GM12878 (cell line): ENCODE results near the gene HNMT. TPM values are rescaled to one million over a fixed set of nuclear protein-coding genes. Genes with fewer than 3 reads are reported as not detected.

Experiments used
- ATAC-seq: fragments of 200-7000 bp; cut with Tn5 transposase; 3 replicates; pipeline ENCODE4 v1.9.1; 2020; ENCODE audit warnings: mild to moderate bottlenecking, moderate library complexity
- BruUV-seq: library from RNA; stranded (reverse); fragments of 400-500 nt; replicated peaks from 2 replicates; lab custom pipeline; 2021; lab: Mats Ljungman, UMichigan
- CTCF ChIA-PET: fragments of 300-600 bp; sonication (Branson Sonifier 250); formaldehyde crosslinking; extraction: SDS; loops from one replicate; lab custom pipeline; 2021; ENCODE audit warnings: inconsistent platforms; lab: Yijun Ruan, JAX
- POLR2A ChIA-PET: fragments of 350-600 bp; formaldehyde crosslinking; extraction: SDS; loops from one replicate; lab custom pipeline; 2021; ENCODE audit warnings: inconsistent platforms; lab: Charles Lee
- RAD21 ChIA-PET: fragments of 300-600 bp; sonication (Branson Sonifier 250); formaldehyde crosslinking; loops from one replicate; lab custom pipeline; 2023; ENCODE audit warnings: antibody characterized with exemption; ENCODE audit not compliant: unreplicated experiment; lab: Charles Lee
- SMC1A ChIA-PET: fragments of 300-600 bp; sonication (Branson Sonifier 250); formaldehyde crosslinking; loops from one replicate; lab custom pipeline; 2023; ENCODE audit not compliant: unreplicated experiment, uncharacterized antibody; lab: Charles Lee
- DNase-seq: peaks from one replicate; pipeline ENCODE4 v3.0.0-alpha.2; 2011; ENCODE audit warnings: low read depth, low spot score
- FAIRE-seq: peaks from 3 replicates; lab custom pipeline; 2011; peaks lifted over from hg19 to GRCh38; lab: Jason Lieb, UNC
- H2AFZ ChIP-seq: 2 replicates; pipeline ENCODE4 v1.6.0; 2011; ENCODE audit warnings: low read depth, low read length, control low read depth; ENCODE audit not compliant: control insufficient read depth
- H3K27ac ChIP-seq: 2 replicates; pipeline ENCODE4 v1.5.1; 2011; ENCODE audit warnings: control low read depth; ENCODE audit not compliant: control insufficient read depth, insufficient read depth
- H3K27me3 ChIP-seq, 2 experiments: replicated peaks in 1 of 2; 2 replicates each; pipeline versions ENCODE4 v1.6.0 to v1.6.1; 2011; ENCODE audit warnings: low read length in 1 of 2; ENCODE audit not compliant: control insufficient read depth in 2 of 2, insufficient read depth in 2 of 2
- H3K36me3 ChIP-seq, 2 experiments: 2 replicates each; pipeline ENCODE4 v1.5.1; 2011; ENCODE audit warnings: low read length in 1 of 2; ENCODE audit not compliant: control insufficient read depth in 2 of 2, insufficient read depth in 2 of 2
- H3K4me1 ChIP-seq: 2 replicates; pipeline ENCODE4 v1.6.1; 2011; ENCODE audit warnings: mild to moderate bottlenecking, low read length, moderate library complexity, mixed read lengths; ENCODE audit not compliant: control insufficient read depth, insufficient read depth
- H3K4me2 ChIP-seq: 2 replicates; pipeline ENCODE4 v1.6.0; 2011; ENCODE audit warnings: control low read depth; ENCODE audit not compliant: control insufficient read depth, insufficient read depth
- H3K4me3 ChIP-seq: fragments of 200-600 bp; sonication (generic); 2 replicates; pipeline ENCODE4 v1.5.1; 2016
- H3K79me2 ChIP-seq: 2 replicates; pipeline ENCODE4 v1.6.0; 2011; ENCODE audit warnings: low read length; ENCODE audit not compliant: control insufficient read depth, insufficient read depth
- H3K9ac ChIP-seq: 2 replicates; pipeline ENCODE4 v1.8.0; 2011; ENCODE audit warnings: low read length, control low read depth, mixed read lengths; ENCODE audit not compliant: control insufficient read depth, insufficient read depth
- H3K9me3 ChIP-seq: replicated peaks from 3 replicates; pipeline ENCODE4 v1.5.1; 2011; ENCODE audit warnings: mild to moderate bottlenecking, low read length; ENCODE audit not compliant: control insufficient read depth, insufficient read depth
- H4K20me1 ChIP-seq: 2 replicates; pipeline ENCODE4 v1.6.0; 2011; ENCODE audit not compliant: control insufficient read depth, insufficient read depth
- CEBPB ChIP-seq, 2 experiments: fragments of 150-350 bp in 1 of 2; IDR thresholded peaks; 2 replicates each; pipeline ENCODE4 v1.6.1; 2012 to 2014; ENCODE audit warnings: low read depth in 2 of 2, low read length in 2 of 2, borderline replicate concordance in 1 of 2, inconsistent platforms in 1 of 2
- E4F1 ChIP-seq: fragments of 450-650 bp; IDR thresholded peaks from 2 replicates; pipeline ENCODE4 v1.6.1; 2018; ENCODE audit warnings: borderline replicate concordance, mild to moderate bottlenecking; ENCODE audit not compliant: partially characterized antibody
- IRF5 ChIP-seq: fragments of 450-650 bp; IDR thresholded peaks from 2 replicates; pipeline ENCODE4 v1.6.1; 2017; ENCODE audit warnings: borderline replicate concordance
- JUND ChIP-seq: IDR thresholded peaks from 2 replicates; pipeline ENCODE4 v1.6.1; 2012; ENCODE audit warnings: low read depth, mild to moderate bottlenecking, low read length, improper control_type of control experiment, moderate library complexity
- MLLT1 ChIP-seq: fragments of 450-650 bp; IDR thresholded peaks from 2 replicates; pipeline ENCODE4 v1.6.1; 2016; ENCODE audit warnings: mild to moderate bottlenecking
- MYB ChIP-seq: fragments of 150-350 bp; IDR thresholded peaks from 2 replicates; pipeline ENCODE4 v1.6.1; 2014; ENCODE audit warnings: mild to moderate bottlenecking, low read depth, low read length, borderline replicate concordance
- TBL1XR1 ChIP-seq: IDR thresholded peaks from 2 replicates; pipeline ENCODE4 v1.6.1; 2012; ENCODE audit warnings: low read depth, low read length, improper control_type of control experiment
- ZBTB33 ChIP-seq: fragments of 450-650 bp; IDR thresholded peaks from 2 replicates; pipeline ENCODE4 v1.6.1; 2017; ENCODE audit warnings: mild to moderate bottlenecking
- ZSCAN29 ChIP-seq: fragments of 450-650 bp; IDR thresholded peaks from 2 replicates; pipeline ENCODE4 v1.6.1; 2017; ENCODE audit warnings: mild to moderate bottlenecking, moderate library complexity
- WGBS: methylation state at CpG from one replicate; pipeline ENCODE4 v1.1.6; 2016; ENCODE audit warnings: low lambda C conversion rate; ENCODE audit not compliant: insufficient replicate concordance, insufficient coverage; ENCODE audit errors: missing lambda C conversion rate; 5-methylcytosine and 5-hydroxymethylcytosine counted together
- in situ Hi-C: fragments of 300-500 bp; cut with MboI; formaldehyde crosslinking; loops from 9 replicates; pipeline ENCODE4 v1.14.3; 2018; ENCODE audit warnings: mixed read lengths
- intact Hi-C: fragments of 100-400 bp; cut with micrococcal nuclease; formaldehyde crosslinking; loops from one replicate; pipeline ENCODE4 v1.14.2; 2022; ENCODE audit not compliant: unreplicated experiment
- polyA plus RNA-seq, 11 experiments: library from polyadenylated mRNA; depleted of rRNA in 4 of 11; unstranded in 6 of 11; stranded (reverse) in 5 of 11; fragments of >200 nt; fragmentation: Nextera tagmentation in 4 of 11; fragmentation: Illumina TruSeq in 1 of 11; extraction: Ambion mirVana in 4 of 11; extraction: Trizol in 1 of 11; gene quantifications; 1 replicate in 1 of 11; 2 replicates in 10 of 11; pipeline versions ENCODE4 v1.2.1 to v1.2.3, GENCODE V29; 2011 to 2016; ENCODE audit warnings: inconsistent platforms in 2 of 11, missing spikeins in 2 of 11, low read depth in 1 of 11
- total RNA-seq, 4 experiments: library from RNA; depleted of rRNA in 3 of 4; stranded (reverse); fragments of >200 nt in 3 of 4; fragmentation: Illumina TruSeq in 1 of 4; extraction: Trizol in 1 of 4; gene quantifications; 2 replicates each; pipeline versions ENCODE4 v1.2.1 to v1.2.3, GENCODE V29; 2013 to 2021

The HNMT gene
- total and polyA plus RNA-seq, 10 of the 15 experiments (the other 5 are each of a cell fraction or from before 2014, with no cell fraction given): not detected

GRCh38 chr2:137928547-137929518, 35.4 kb upstream of the HNMT start (continued):
- TF ChIP-seq ZBTB33: no peak
- no peak for TF ChIP-seq IRF5
- TF ChIP-seq, all 136 proteins: peak for 0

GRCh38 chr2:137929519-137929916, 34.8 kb upstream of the HNMT start:
- Histone ChIP-seq H3K4me1 (no peaks in the 10 kb centered on the region), H3K79me2 (no peaks in the 10 kb centered on the region), H3K36me3 (no peaks in the 10 kb centered on the region), H3K4me3 (no peak overlapping the region), H3K9ac (no peak overlapping the region), H3K4me2 (no peak overlapping the region), H3K9me3 (no peaks in the 10 kb centered on the region), H3K27ac (no peak overlapping the region), H2AFZ (no peak overlapping the region), H4K20me1 (no peaks in the 10 kb centered on the region), H3K27me3 (no peaks in the 10 kb centered on the region)
- ATAC-seq (no peak), DNase-seq (no peak), FAIRE-seq (no peak)
- no TSS peak for BruUV-seq
- ChIA-PET CTCF (interaction anchor here (1.5 kb wide), 1 partner anchor 18 kb away, joined by 7 read pairs; no protein-coding TSS in a partner anchor), POLR2A (interaction anchor here (0.6 kb wide), 1 partner anchor 273 kb away, joined by 3 read pairs; no protein-coding TSS in a partner anchor), SMC1A (interaction anchor here (0.7 to 1.2 kb wide), 3 partner anchors 9 to 572 kb away, joined by 3 to 4 read pairs (median 3); partner anchors contain the start of gene SPOPL), RAD21 (no interaction called here)
- intact Hi-C loops (no loop called here), in situ Hi-C loops (no loop called here)
- WGBS: 50% methylated on average over 2 of the region's 2 CpGs
- TF ChIP-seq MYB (no peak), TBL1XR1 (no peak), MLLT1 (no peak), E4F1 (no peak), ZBTB33 (no peak), CEBPB (IDR thresholded peaks at IDR 0.05; ENCODE audit: borderline replicate concordance in 1 of 2, low read depth in 2 of 2, low read length in 2 of 2) (no peak), JUND (no peak), ZSCAN29 (no peak)
